DND-41 (cell line): ENCODE results near the gene TBC1D2B.

Source experiments
- EZH2 ChIP-seq: IDR thresholded peaks from 3 replicates; pipeline ENCODE4 v1.6.1; 2012; ENCODE audit warnings: borderline replicate concordance, low read depth, mild to moderate bottlenecking, moderate library complexity, low read length, inconsistent platforms; ENCODE audit not compliant: severe bottlenecking
- TF ChIP-seq, protein P1 (sequence below): IDR thresholded peaks from 2 replicates; pipeline ENCODE4 v1.5.1; 2012; ENCODE audit warnings: borderline replicate concordance, low read length, moderate library complexity, mild to moderate bottlenecking; ENCODE audit not compliant: poor library complexity, severe bottlenecking; ENCODE audit errors: extremely low read depth

DNA sequence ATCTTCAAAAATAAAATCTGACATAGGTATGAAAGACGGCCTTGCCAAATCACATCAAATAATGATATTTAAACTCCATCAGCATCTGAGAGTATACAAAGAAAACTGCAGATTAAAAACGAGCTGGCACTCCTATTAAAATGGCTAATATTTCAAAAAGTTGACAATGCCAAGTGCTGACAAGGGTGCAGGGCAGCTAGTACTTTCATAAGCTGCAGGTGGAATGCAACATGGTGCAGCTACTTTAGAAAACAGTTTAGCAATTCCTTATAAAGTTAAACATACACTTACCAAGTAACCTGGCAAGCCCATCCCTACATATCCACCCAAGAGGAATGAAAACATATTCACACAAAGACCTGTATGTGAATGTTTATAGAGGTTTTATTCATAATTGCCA, 23.0 kb downstream of the TBC1D2B start:
- TF ChIP-seq, protein P1, sequence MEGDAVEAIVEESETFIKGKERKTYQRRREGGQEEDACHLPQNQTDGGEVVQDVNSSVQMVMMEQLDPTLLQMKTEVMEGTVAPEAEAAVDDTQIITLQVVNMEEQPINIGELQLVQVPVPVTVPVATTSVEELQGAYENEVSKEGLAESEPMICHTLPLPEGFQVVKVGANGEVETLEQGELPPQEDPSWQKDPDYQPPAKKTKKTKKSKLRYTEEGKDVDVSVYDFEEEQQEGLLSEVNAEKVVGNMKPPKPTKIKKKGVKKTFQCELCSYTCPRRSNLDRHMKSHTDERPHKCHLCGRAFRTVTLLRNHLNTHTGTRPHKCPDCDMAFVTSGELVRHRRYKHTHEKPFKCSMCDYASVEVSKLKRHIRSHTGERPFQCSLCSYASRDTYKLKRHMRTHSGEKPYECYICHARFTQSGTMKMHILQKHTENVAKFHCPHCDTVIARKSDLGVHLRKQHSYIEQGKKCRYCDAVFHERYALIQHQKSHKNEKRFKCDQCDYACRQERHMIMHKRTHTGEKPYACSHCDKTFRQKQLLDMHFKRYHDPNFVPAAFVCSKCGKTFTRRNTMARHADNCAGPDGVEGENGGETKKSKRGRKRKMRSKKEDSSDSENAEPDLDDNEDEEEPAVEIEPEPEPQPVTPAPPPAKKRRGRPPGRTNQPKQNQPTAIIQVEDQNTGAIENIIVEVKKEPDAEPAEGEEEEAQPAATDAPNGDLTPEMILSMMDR = no peak
- TF ChIP-seq EZH2 = no peak
